Kidney epithelial cell (primary cell): ENCODE results near the gene CLIC6. TPM values are rescaled to one million over a fixed set of nuclear protein-coding genes. Genes with fewer than 3 reads are reported as not detected.

Experiments used
- DNase-seq: peaks from one replicate; pipeline ENCODE4 v3.0.0-alpha.2; 2010; ENCODE audit warnings: low read depth
- H3K27me3 ChIP-seq: 2 replicates; pipeline ENCODE4 v1.6.0; 2011; ENCODE audit warnings: low read length; ENCODE audit not compliant: control insufficient read depth, insufficient read depth
- H3K36me3 ChIP-seq: 2 replicates; pipeline ENCODE4 v1.5.1; 2011; ENCODE audit warnings: low read length; ENCODE audit not compliant: control insufficient read depth, insufficient read depth
- H3K4me3 ChIP-seq: 2 replicates; pipeline ENCODE4 v1.5.1; 2011; ENCODE audit warnings: low read depth, mild to moderate bottlenecking, control low read depth, low read length
- total RNA-seq: library from RNA; depleted of rRNA; stranded (reverse); fragments of >200 nt; gene quantifications from 2 replicates; pipeline ENCODE4 v1.2.3, GENCODE V29; 2015
- TF ChIP-seq, protein P1 (sequence below): IDR thresholded peaks from 2 replicates; pipeline ENCODE4 v1.5.1; 2011; ENCODE audit warnings: mild to moderate bottlenecking, moderate library complexity, low read length, control low read depth, inconsistent platforms; ENCODE audit not compliant: insufficient read depth, poor library complexity, severe bottlenecking

Gene CLIC6
- total RNA-seq, 1 donor from 2014 or later: 8.0 TPM

DNA sequence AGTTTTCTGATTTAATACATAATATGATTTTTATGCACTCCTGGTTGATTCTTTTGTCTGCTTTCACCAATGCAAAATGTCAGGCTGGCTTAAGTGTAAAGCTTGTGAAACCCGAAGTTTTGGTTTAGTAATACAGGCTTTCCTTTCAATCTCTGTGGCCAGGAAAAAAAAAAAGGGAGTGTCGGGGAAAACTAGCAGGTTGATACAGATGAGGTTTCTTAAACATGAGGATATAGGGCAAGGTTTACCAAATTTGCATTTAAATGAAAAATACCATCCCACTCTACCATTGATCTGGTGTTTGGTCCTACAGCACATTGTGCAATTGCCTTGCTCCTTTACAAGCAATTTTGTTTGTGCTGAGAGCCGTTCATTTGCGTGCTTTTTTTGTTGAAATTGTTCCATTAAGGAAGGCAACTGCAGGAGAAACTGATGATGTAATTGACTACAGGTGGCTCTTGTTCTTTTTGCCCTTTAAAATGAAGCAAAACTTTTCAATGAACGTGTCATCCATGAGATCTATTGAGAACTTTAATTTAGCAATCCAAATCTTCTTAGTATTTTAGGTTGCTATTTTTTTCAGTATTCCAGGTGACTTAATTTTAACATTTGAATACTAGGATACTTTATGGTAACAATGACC, 22.7 kb downstream of the CLIC6 start:
- H3K36me3 ChIP-seq: no peaks in the 10 kb centered on the region
- TF ChIP-seq, protein P1, sequence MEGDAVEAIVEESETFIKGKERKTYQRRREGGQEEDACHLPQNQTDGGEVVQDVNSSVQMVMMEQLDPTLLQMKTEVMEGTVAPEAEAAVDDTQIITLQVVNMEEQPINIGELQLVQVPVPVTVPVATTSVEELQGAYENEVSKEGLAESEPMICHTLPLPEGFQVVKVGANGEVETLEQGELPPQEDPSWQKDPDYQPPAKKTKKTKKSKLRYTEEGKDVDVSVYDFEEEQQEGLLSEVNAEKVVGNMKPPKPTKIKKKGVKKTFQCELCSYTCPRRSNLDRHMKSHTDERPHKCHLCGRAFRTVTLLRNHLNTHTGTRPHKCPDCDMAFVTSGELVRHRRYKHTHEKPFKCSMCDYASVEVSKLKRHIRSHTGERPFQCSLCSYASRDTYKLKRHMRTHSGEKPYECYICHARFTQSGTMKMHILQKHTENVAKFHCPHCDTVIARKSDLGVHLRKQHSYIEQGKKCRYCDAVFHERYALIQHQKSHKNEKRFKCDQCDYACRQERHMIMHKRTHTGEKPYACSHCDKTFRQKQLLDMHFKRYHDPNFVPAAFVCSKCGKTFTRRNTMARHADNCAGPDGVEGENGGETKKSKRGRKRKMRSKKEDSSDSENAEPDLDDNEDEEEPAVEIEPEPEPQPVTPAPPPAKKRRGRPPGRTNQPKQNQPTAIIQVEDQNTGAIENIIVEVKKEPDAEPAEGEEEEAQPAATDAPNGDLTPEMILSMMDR: no peak
- H3K27me3 ChIP-seq: no peaks in the 10 kb centered on the region
- no peak overlapping the region for H3K4me3 ChIP-seq
- no peak for DNase-seq

DNA sequence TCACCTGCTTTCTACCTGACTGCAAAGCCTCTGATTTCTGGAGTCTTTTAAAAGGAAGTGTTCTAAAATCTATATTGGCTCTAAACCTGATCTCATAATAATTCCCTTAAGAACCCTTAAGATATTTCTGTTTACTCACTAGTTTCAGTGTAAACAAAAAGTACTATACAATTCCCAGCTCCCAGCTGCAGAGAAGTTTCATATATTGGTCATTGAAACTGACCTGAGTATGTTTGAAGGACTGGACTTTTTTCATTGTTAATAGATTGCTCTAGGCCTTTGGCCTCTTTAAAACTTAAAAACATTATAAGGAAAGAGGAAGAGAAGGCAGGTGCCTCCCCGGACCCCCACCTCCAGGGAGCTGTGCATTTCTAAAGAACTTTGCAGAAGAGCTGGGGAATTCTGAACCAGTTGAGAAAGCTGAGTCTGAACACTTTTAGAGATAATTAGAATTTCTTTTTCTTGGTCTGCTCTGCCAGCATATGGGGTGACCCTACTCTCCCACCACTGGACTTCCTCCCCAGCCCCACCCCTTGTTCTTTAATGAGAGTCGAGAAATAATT, 23.7 kb downstream of the CLIC6 start:
- TF ChIP-seq, protein P1: no peak
- H3K4me3 ChIP-seq: no peak overlapping the region
- no peak for DNase-seq
- H3K27me3 ChIP-seq: no peaks in the 10 kb centered on the region
- H3K36me3 ChIP-seq: no peaks in the 10 kb centered on the region

DNA sequence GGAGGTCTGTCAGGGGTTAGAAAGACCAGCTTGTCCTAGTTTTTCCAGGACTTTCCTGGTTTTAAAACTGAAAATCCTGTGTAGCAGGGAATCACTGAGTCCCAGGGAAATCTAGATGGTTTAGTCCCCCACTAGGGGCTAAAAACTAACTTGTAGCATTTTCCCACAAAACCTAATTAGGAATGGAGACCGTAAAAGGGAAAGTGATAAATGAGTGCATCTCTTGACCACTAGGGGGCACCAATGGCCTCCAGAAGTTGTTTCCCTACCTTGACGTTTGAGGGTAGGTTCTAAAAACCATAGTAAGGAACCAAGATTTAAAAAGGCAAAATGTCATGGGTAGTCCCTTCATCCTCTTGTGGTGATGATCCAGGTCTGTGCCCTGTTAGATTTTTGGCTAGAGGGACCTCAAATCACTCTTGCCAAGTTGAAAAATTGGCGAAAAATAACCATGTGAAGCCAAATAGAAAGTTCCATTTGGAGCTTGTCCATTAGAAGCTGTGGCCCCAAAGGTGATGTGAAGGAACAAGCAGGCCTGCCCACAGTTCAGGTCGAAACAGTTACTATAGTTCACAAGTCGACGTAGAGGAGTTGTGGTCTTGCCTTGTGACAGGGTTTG, 24.5 kb downstream of the CLIC6 start:
- Histone ChIP-seq H3K36me3 (no peaks in the 10 kb centered on the region), H3K27me3 (no peaks in the 10 kb centered on the region), H3K4me3 (no peak overlapping the region)
- peak; percentile 19 for DNase-seq
- TF ChIP-seq, protein P1: peak; percentile 80

DNA sequence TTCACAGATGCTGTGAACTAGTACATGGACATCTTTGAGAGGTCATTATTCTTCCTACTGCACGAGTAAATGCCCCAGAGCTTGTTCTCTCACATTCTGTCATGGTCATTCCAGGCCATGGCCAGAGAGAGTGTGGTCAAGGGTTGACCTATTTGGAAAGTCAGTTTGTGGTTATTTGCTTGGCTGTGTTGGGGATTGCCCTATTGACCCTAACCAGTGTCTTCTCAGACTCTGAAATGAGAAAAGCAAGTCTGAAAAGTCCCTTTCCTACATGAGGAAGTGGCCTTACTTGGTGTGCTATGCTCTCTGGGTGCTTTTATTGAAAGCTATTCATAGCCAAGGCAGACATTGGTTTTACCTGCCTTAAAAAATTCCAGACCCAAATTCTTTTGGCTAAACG, 26.6 kb downstream of the CLIC6 start:
- Histone ChIP-seq H3K36me3 (no peaks in the 10 kb centered on the region), H3K27me3 (no peaks in the 10 kb centered on the region), H3K4me3 (no peak overlapping the region)
- TF ChIP-seq, protein P1: no peak
- DNase-seq: no peak

DNA sequence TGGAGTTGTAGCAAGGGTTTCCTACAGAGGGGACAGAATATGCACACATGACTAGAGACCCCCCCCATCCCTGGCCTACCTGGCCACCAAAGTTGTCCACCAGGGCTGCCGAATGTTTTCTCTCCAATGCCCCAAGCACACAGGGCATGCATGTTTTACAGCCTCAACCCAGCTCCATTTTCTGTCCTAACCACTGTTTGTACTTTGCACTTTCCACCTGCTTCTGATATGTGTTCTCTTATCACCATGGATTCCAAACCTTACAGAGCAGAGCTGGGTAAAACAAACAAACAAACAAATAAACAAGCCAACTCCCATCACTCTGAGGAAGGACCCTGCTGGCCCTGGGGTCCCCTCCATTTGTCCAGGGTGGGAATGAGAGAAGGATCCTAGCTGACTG, 27.3 kb downstream of the CLIC6 start:
- TF ChIP-seq, protein P1: no peak
- no peaks in the 10 kb centered on the region for H3K36me3 ChIP-seq
- no peak for DNase-seq
- no peaks in the 10 kb centered on the region for H3K27me3 ChIP-seq
- H3K4me3 ChIP-seq: no peak overlapping the region
